ENCODE measurements around the gene RTN4. TPM values are rescaled to one million over a fixed set of nuclear protein-coding genes. Genes with fewer than 3 reads are reported as not detected.

The RTN4 gene
- total RNA-seq, 1 experiment from 2014 or later, result 342 TPM

GRCh38 chr2:54981385-54981784, 68.9 kb downstream of the RTN4 start:
- Histone ChIP-seq H3K4me1 (replicated peaks; ENCODE audit: insufficient read depth) (peaks cover 62% of the 10 kb centered on the region), H3K9me3 (ENCODE audit: insufficient read depth, low read depth) (no peaks in the 10 kb centered on the region), H3K27ac (peak overlapping the region; percentile 14), H3K27me3 (ENCODE audit: insufficient read depth, low read depth) (no peaks in the 10 kb centered on the region), H3K4me3 (no peak overlapping the region), H3K4me2 (no peak overlapping the region), H3F3A (ENCODE audit: insufficient read depth, low read depth) (peaks cover 98% of the 10 kb centered on the region), H3K36me3 (ENCODE audit: low read depth) (peaks cover 89% of the 10 kb centered on the region), H3K79me2 (ENCODE audit: low read depth) (peaks cover 97% of the 10 kb centered on the region), H3K9me2 (ENCODE audit: insufficient read depth) (no peaks in the 10 kb centered on the region), H4K20me1 (ENCODE audit: insufficient read depth) (peaks cover 97% of the 10 kb centered on the region), H2AFZ (no peak overlapping the region)
- no TSS peak for BruUV-seq (replicated peaks)
- intact Hi-C loops (cut with micrococcal nuclease; ENCODE audit: unreplicated experiment), result loop anchor here (5.0 kb wide), 1 partner anchor 66 kb away; no protein-coding TSS in a partner anchor
- no peak for DNase-seq
- ChIA-PET POLR2A (ENCODE audit: unreplicated experiment) (no interaction called here), CTCF (interaction anchor here (0.5 to 0.6 kb wide), 2 partner anchors 9 to 315 kb away, joined by 4 to 5 read pairs; no protein-coding TSS in a partner anchor)
- TF ChIP-seq CTCF (conservative IDR thresholded peaks at IDR 0.05) (no peak), EZH2 (IDR thresholded peaks at IDR 0.05; ENCODE audit: low read depth) (no peak)

DNA sequence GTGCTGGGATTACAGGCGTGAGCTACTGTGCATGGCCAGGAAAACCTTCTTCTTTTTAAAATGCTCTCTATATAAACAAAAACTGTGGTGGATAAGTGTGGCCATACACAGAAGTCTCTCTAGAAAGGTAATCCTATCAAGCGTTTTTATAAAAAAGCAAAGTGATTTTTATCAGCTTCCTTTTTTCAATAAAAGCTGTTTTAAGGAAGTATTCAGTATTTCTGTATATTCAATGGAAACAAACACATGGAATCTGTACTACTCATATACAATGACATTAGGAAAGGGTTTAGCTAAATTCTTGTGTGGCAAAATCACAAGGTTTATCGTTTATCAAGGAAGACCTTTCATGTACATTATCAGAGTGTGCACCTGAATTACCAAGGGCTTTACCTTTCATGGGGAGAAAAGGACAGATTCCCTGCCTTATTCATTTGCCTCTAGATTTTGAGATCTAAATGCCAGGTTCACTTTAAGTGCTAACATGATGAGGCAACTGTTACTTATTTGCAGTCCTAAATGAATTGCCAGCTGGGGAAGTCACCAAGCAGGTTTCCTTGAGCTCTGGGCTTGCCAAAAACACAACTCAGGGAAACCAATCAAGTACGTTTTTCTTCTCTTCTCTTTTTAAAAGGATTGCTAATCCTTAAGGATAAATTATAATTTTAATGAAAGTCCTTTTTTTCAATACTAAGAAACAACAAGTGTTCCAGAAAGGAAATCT, 70.8 kb downstream of the RTN4 start:
- TF ChIP-seq CTCF (conservative IDR thresholded peaks at IDR 0.05) (no peak), EZH2 (IDR thresholded peaks at IDR 0.05; ENCODE audit: low read depth) (no peak)
- CTCF ChIA-PET, result no interaction called here
- Histone ChIP-seq H3K27ac (peak overlapping the region; percentile 14), H3K4me3 (no peak overlapping the region), H3K27me3 (ENCODE audit: insufficient read depth, low read depth) (no peaks in the 10 kb centered on the region), H3K4me1 (replicated peaks; ENCODE audit: insufficient read depth) (peaks cover 43% of the 10 kb centered on the region), H2AFZ (no peak overlapping the region), H3K79me2 (ENCODE audit: low read depth) (peaks cover 97% of the 10 kb centered on the region), H3F3A (ENCODE audit: insufficient read depth, low read depth) (peaks cover 98% of the 10 kb centered on the region), H3K9me3 (ENCODE audit: insufficient read depth, low read depth) (no peaks in the 10 kb centered on the region), H3K36me3 (ENCODE audit: low read depth) (peaks cover 89% of the 10 kb centered on the region), H4K20me1 (ENCODE audit: insufficient read depth) (peaks cover 97% of the 10 kb centered on the region), H3K9me2 (ENCODE audit: insufficient read depth) (no peaks in the 10 kb centered on the region), H3K4me2 (peak overlapping the region; percentile 12; the same call in 1 of the 2 replicates)
- BruUV-seq (replicated peaks), result no TSS peak
- intact Hi-C loops (cut with micrococcal nuclease; ENCODE audit: unreplicated experiment), result loop anchor here (5.0 to 10.0 kb wide), 3 partner anchors 68 to 255 kb away; partner anchors contain the start of gene EML6
- DNase-seq, result peak; percentile 34 to 88
- POLR2A ChIA-PET (ENCODE audit: unreplicated experiment), result interaction anchor here (0.5 to 0.6 kb wide), 3 partner anchors 55 to 168 kb away, joined by 4 read pairs; no protein-coding TSS in a partner anchor

GRCh38 chr2:54977149-54977548, 73.1 kb downstream of the RTN4 start:
- peaks cover 97% of the 10 kb centered on the region for H3K79me2 ChIP-seq (ENCODE audit: low read depth)
- no peaks in the 10 kb centered on the region for H3K9me2 ChIP-seq (ENCODE audit: insufficient read depth)
- H3K27ac ChIP-seq, result no peak overlapping the region
- intact Hi-C loops (cut with micrococcal nuclease; ENCODE audit: unreplicated experiment), result loop anchor here (5.0 to 10.0 kb wide), 2 partner anchors 190 to 252 kb away; partner anchors contain the start of gene EML6
- H3F3A ChIP-seq (ENCODE audit: insufficient read depth, low read depth), result peaks cover 98% of the 10 kb centered on the region
- no peaks in the 10 kb centered on the region for H3K27me3 ChIP-seq (ENCODE audit: insufficient read depth, low read depth)
- BruUV-seq (replicated peaks), result no TSS peak
- ChIA-PET POLR2A (ENCODE audit: unreplicated experiment) (no interaction called here), CTCF (no interaction called here)
- H3K36me3 ChIP-seq (ENCODE audit: low read depth), result peaks cover 91% of the 10 kb centered on the region
- no peaks in the 10 kb centered on the region for H3K9me3 ChIP-seq (ENCODE audit: insufficient read depth, low read depth)
- peaks cover 97% of the 10 kb centered on the region for H4K20me1 ChIP-seq (ENCODE audit: insufficient read depth)
- no peak overlapping the region for H3K4me3 ChIP-seq
- no peak overlapping the region for H2AFZ ChIP-seq
- DNase-seq, result no peak
- H3K4me2 ChIP-seq, result no peak overlapping the region
- peaks cover 26% of the 10 kb centered on the region for H3K4me1 ChIP-seq (replicated peaks; ENCODE audit: insufficient read depth)
- TF ChIP-seq EZH2 (IDR thresholded peaks at IDR 0.05; ENCODE audit: low read depth) (no peak), CTCF (conservative IDR thresholded peaks at IDR 0.05) (no peak)

All from PC-9 (cell line).